AG04450 (cell line): Measurements from ENCODE around the gene GPR183. TPM values are rescaled to one million over a fixed set of nuclear protein-coding genes. Genes with fewer than 3 reads are reported as not detected.

ENCODE experiments used
- CTCF ChIA-PET: fragments of 300-600, 350-600 bp; formaldehyde crosslinking; extraction: SDS; loops from one replicate; lab custom pipeline; 2022; ENCODE audit warnings: antibody characterized with exemption, inconsistent platforms; lab: Charles Lee
- POLR2A ChIA-PET: fragments of 350-600 bp; formaldehyde crosslinking; extraction: SDS; loops from one replicate; lab custom pipeline; 2021; ENCODE audit warnings: antibody characterized with exemption, inconsistent platforms; lab: Yijun Ruan, JAX
- DNase-seq: peaks from one replicate; pipeline ENCODE4 v3.0.0-alpha.2; 2011; ENCODE audit warnings: low read depth, low spot score
- H3K27ac ChIP-seq: one replicate; pipeline ENCODE4 v1.5.1; 2012; ENCODE audit warnings: low read depth, low read length, control low read depth
- H3K27me3 ChIP-seq: one replicate; pipeline ENCODE4 v1.6.0; 2012; ENCODE audit warnings: low read length; ENCODE audit not compliant: control insufficient read depth, insufficient read depth
- H3K4me3 ChIP-seq: 2 replicates; pipeline ENCODE4 v1.5.1; 2011; ENCODE audit warnings: mild to moderate bottlenecking, low read depth, low read length, control low read depth
- H3K9me3 ChIP-seq: 2 replicates; pipeline ENCODE4 v1.5.1; 2012; ENCODE audit warnings: low read length; ENCODE audit not compliant: control insufficient read depth, insufficient read depth
- polyA plus RNA-seq: library from polyadenylated mRNA; depleted of rRNA; stranded (reverse); fragments of >200 nt; gene quantifications from 2 replicates; pipeline ENCODE4 v1.2.3, GENCODE V29; 2011
- TF ChIP-seq, protein P1 (sequence below): IDR thresholded peaks from 2 replicates; pipeline ENCODE4 v1.5.1; 2011; ENCODE audit warnings: low read depth, low read length, control low read depth, inconsistent platforms

Gene GPR183
- polyA plus RNA-seq, 1 experiment, result 0.06 TPM

DNA sequence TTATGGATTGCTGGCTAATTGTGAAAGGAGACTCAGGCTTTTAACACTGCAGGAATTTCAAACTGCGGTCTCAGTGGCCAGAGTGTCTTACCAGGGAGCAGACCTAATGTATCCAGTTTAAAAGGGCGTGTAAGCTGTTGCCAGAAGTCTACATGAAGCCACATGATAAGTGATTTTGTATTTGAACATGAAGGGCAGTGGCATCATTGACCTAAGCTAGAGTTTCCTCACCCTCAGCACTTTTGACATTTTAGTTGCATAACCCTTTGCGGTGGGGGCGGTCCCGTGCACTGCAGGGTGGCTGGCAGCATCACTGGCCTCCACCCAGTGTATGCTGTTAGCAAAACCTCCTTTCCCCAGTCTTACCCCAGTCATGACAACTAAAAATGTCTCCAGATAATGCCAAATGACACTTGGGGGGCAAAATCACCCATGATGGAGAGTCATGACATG lies 25.4 kb downstream of the GPR183 start:
- CTCF ChIA-PET, result interaction anchor here (0.6 to 5.1 kb wide), 3 partner anchors 12 to 155 kb away, joined by 3 to 49 read pairs (median 39); no protein-coding TSS in a partner anchor
- DNase-seq, result no peak
- no peak overlapping the region for H3K4me3 ChIP-seq

DNA sequence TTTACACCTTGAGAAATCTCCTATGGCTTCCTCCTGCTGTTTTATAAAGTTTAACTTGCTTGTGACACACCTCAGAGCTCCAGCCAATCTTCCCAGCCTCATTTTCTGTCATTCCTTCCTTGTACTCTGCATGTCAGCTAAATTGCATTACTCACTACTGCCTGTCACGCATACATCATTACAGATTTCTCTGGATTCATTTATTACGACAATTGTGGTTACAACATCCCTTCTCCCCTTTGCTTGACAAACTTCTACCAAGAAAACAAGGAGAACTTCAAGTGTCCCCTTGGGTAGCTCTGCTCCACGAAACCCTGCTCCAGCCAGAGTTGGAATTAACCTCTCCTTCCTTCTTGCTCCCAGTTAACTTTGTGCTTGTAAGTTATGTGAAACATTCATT lies 27.0 kb downstream of the GPR183 start:
- Histone ChIP-seq H3K9me3 (no peaks in the 10 kb centered on the region), H3K4me3 (no peak overlapping the region), H3K27me3 (no peaks in the 10 kb centered on the region), H3K27ac (no peak overlapping the region)
- ChIA-PET POLR2A (no interaction called here), CTCF (interaction anchor here (1.2 to 4.0 kb wide), 3 partner anchors 10 to 156 kb away, joined by 7 to 33 read pairs (median 18); no protein-coding TSS in a partner anchor)
- TF ChIP-seq, protein P1, sequence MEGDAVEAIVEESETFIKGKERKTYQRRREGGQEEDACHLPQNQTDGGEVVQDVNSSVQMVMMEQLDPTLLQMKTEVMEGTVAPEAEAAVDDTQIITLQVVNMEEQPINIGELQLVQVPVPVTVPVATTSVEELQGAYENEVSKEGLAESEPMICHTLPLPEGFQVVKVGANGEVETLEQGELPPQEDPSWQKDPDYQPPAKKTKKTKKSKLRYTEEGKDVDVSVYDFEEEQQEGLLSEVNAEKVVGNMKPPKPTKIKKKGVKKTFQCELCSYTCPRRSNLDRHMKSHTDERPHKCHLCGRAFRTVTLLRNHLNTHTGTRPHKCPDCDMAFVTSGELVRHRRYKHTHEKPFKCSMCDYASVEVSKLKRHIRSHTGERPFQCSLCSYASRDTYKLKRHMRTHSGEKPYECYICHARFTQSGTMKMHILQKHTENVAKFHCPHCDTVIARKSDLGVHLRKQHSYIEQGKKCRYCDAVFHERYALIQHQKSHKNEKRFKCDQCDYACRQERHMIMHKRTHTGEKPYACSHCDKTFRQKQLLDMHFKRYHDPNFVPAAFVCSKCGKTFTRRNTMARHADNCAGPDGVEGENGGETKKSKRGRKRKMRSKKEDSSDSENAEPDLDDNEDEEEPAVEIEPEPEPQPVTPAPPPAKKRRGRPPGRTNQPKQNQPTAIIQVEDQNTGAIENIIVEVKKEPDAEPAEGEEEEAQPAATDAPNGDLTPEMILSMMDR, result no peak
- DNase-seq, result no peak

More for the DNA sequence above, 25.4 kb downstream of the GPR183 start:
- Histone ChIP-seq H3K27ac (no peak overlapping the region), H3K9me3 (no peaks in the 10 kb centered on the region), H3K27me3 (no peaks in the 10 kb centered on the region)
- TF ChIP-seq, protein P1, result no peak
- POLR2A ChIA-PET, result no interaction called here

DNA sequence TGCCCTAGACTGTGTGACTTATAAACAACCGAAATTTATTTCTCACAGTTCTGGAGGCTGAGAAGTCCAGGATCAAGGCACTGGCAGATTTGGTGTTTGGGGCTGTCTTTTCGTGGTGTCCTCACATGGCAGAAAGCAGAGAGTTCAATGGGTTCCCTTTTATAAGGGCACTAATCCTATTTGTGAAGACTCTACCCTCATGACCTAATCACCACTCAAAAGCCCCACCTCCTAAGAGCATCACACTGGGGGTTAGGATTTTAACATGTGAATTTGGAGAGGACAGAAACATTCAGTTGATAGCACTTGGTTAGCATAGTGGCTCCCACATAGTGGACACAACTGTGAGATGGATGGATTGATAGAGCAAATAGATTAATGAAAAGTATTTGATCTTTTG lies 27.6 kb downstream of the GPR183 start:
- H3K27me3 ChIP-seq, result no peaks in the 10 kb centered on the region
- H3K27ac ChIP-seq, result no peak overlapping the region
- DNase-seq, result no peak
- ChIA-PET POLR2A (no interaction called here), CTCF (interaction anchor here (3.8 to 4.0 kb wide), 2 partner anchors 9 to 13 kb away, joined by 18 to 33 read pairs; no protein-coding TSS in a partner anchor)
- TF ChIP-seq, protein P1, result no peak
- H3K4me3 ChIP-seq, result no peak overlapping the region
- H3K9me3 ChIP-seq, result no peaks in the 10 kb centered on the region

DNA sequence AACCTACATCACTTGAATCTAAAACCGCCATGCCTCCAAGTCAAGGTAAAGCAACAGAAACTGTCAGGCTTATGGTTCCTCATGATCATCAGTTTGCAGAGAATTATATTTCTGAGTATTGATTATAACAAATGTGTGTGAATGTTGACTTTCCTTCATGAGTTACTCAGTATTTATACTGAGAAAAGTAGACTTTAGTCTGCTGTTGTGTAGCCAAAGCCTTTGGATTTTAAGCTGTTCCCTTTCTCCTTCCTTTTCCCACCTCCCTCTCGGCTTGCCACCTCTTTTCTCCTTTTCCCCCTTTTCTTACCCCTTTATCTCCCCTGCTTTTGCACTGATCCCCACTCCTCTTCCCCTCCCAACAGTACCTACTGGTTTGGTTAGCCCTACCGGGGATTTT lies 28.4 kb downstream of the GPR183 start:
- CTCF ChIA-PET, result interaction anchor here (1.6 to 4.0 kb wide), 3 partner anchors 9 to 158 kb away, joined by 7 to 33 read pairs (median 18); no protein-coding TSS in a partner anchor
- DNase-seq, result no peak
- POLR2A ChIA-PET, result no interaction called here
- H3K27ac ChIP-seq, result no peak overlapping the region
- no peak overlapping the region for H3K4me3 ChIP-seq
- TF ChIP-seq, protein P1, result no peak
- H3K27me3 ChIP-seq, result no peaks in the 10 kb centered on the region
- H3K9me3 ChIP-seq, result no peaks in the 10 kb centered on the region

- no peak for DNase-seq
- Histone ChIP-seq H3K27ac (no peak overlapping the region), H3K4me3 (no peak overlapping the region), H3K9me3 (no peaks in the 10 kb centered on the region), H3K27me3 (no peaks in the 10 kb centered on the region)
- POLR2A ChIA-PET, result no interaction called here
- CTCF ChIA-PET, result interaction anchor here (0.6 to 4.0 kb wide), 4 partner anchors 8 to 159 kb away, joined by 3 to 33 read pairs (median 12); no protein-coding TSS in a partner anchor
- TF ChIP-seq, protein P1, result no peak
Observed at GRCh38 chr13:99278200-99278599, 29.0 kb downstream of the GPR183 start.
